ENCODE results near the gene FARP1.

DNA sequence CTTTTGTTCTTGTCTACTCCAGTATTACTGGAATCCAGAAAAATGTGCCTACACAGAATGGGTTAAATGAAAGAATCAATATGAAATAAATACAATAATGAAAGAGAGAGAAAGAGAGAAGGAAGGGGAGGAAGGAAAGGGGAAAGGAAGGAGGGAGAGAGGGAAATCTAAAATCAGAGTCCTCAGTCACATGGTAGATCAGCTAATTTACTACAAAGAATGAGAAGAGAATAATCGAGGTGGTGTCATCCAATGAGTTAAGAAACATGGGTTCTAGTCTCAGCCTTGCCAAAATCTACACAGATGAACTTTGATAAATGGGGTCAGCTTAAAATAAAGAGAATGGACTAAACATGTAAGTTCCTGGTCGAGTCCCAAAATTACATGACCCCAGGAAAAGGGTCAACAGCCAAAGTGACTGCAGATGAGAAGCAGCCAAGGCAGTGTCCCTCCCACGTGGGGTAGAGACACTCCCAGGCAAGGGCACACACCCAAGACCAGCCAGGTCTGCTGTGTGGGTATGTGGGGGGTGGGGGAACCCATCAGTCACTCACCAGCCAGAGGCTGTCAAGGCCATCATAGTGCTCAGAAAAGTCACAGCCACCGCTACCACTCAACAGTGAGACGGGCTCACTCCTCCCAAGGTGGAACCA is 330.4 kb downstream of the FARP1 start:
- TF ChIP-seq CTCF (IDR thresholded peaks at IDR 0.05) (no peak), NR3C1 (IDR thresholded peaks at IDR 0.05) (no peak), MAZ (IDR thresholded peaks at IDR 0.05; ENCODE audit: borderline replicate concordance, low read depth, low read length) (no peak), HOXA7 (CRISPR knock-in tag; IDR thresholded peaks at IDR 0.05) (no peak)

Measured in A549 (cell line).